ENCODE results near the gene THAP11. TPM values are rescaled to one million over a fixed set of nuclear protein-coding genes. Genes with fewer than 3 reads are reported as not detected.

THAP11 gene
- polyA plus RNA-seq, 3 donors = 17.6 to 84.2 (median 52.5) TPM

GRCh38 chr16:67825119-67825518 lies 17.0 kb upstream of the THAP11 start:
- no peak overlapping the region for H3K4me3 Mint-ChIP-seq
- no peaks in the 10 kb centered on the region for H3K9me3 Mint-ChIP-seq
- no peaks in the 10 kb centered on the region for H3K9me3 ChIP-seq (replicated peaks in 1 of 2; ENCODE audit: control insufficient read depth in 1 of 2, insufficient read depth in 1 of 2, low read length in 2 of 2)
- H3K4me3 ChIP-seq (replicated peaks in 1 of 3; ENCODE audit: low read depth in 2 of 3, low read length in 3 of 3) = no peak overlapping the region
- H3K4me1 Mint-ChIP-seq = no peaks in the 10 kb centered on the region
- peaks cover 25 to 39% of the 10 kb centered on the region in 2 donors for H3K36me3 Mint-ChIP-seq
- H4K20me1 ChIP-seq (ENCODE audit: insufficient read depth, low read length) = no peaks in the 10 kb centered on the region
- peaks cover 34 to 43% of the 10 kb centered on the region in 2 donors for H3K36me3 ChIP-seq (replicated peaks in 1 of 2; ENCODE audit: control insufficient read depth in 1 of 2, insufficient read depth in 2 of 2, low read length in 2 of 2)
- H3K27ac ChIP-seq (ENCODE audit: low read depth in 1 of 2, low read length in 2 of 2) = no peak overlapping the region
- H3K4me2 ChIP-seq (replicated peaks; ENCODE audit: extremely low read depth, low read length, poor library complexity, severe bottlenecking) = no peak overlapping the region
- no peaks in the 10 kb centered on the region for H3K27me3 ChIP-seq (ENCODE audit: control insufficient read depth in 2 of 2, insufficient read depth in 2 of 2, low read length in 2 of 2)
- TF ChIP-seq, protein P1, sequence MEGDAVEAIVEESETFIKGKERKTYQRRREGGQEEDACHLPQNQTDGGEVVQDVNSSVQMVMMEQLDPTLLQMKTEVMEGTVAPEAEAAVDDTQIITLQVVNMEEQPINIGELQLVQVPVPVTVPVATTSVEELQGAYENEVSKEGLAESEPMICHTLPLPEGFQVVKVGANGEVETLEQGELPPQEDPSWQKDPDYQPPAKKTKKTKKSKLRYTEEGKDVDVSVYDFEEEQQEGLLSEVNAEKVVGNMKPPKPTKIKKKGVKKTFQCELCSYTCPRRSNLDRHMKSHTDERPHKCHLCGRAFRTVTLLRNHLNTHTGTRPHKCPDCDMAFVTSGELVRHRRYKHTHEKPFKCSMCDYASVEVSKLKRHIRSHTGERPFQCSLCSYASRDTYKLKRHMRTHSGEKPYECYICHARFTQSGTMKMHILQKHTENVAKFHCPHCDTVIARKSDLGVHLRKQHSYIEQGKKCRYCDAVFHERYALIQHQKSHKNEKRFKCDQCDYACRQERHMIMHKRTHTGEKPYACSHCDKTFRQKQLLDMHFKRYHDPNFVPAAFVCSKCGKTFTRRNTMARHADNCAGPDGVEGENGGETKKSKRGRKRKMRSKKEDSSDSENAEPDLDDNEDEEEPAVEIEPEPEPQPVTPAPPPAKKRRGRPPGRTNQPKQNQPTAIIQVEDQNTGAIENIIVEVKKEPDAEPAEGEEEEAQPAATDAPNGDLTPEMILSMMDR (IDR thresholded peaks at IDR 0.05) = no peak
- H3K27me3 Mint-ChIP-seq (ENCODE audit: low read depth in 3 of 3) = no peaks in the 10 kb centered on the region
- WGBS (ENCODE audit: insufficient coverage) = 97% methylated on average over 7 of the region's 8 CpGs
- intact Hi-C loops (cut with micrococcal nuclease) = loop anchor here in 1 of 2 donors (10.0 kb wide), 1 partner anchor 240 kb away; no protein-coding TSS in a partner anchor
- peak overlapping the region in 2 of 7 donors; percentile 21 to 51 for H3K27ac Mint-ChIP-seq
- no peaks in the 10 kb centered on the region for H3K79me2 ChIP-seq (ENCODE audit: insufficient read depth, low read length)
- no peak overlapping the region for H3K9ac ChIP-seq (ENCODE audit: insufficient read depth, low read length, poor library complexity, severe bottlenecking)
- no peak overlapping the region for H2AFZ ChIP-seq (ENCODE audit: insufficient read depth, low read depth, low read length, poor library complexity, severe bottlenecking)
- no peak for DNase-seq
- no peaks in the 10 kb centered on the region for H3K4me1 ChIP-seq (ENCODE audit: control insufficient read depth in 1 of 2, insufficient read depth in 2 of 2, low read length in 2 of 2)

- no peak overlapping the region for H3K4me3 Mint-ChIP-seq
- Histone ChIP-seq H3K79me2 (ENCODE audit: insufficient read depth, low read length) (no peaks in the 10 kb centered on the region), H4K20me1 (ENCODE audit: insufficient read depth, low read length) (no peaks in the 10 kb centered on the region), H3K4me2 (replicated peaks; ENCODE audit: extremely low read depth, low read length, poor library complexity, severe bottlenecking) (no peak overlapping the region), H3K4me1 (ENCODE audit: control insufficient read depth in 1 of 2, insufficient read depth in 2 of 2, low read length in 2 of 2) (no peaks in the 10 kb centered on the region), H3K27me3 (ENCODE audit: control insufficient read depth in 2 of 2, insufficient read depth in 2 of 2, low read length in 2 of 2) (no peaks in the 10 kb centered on the region), H3K27ac (ENCODE audit: low read depth in 1 of 2, low read length in 2 of 2) (no peak overlapping the region), H3K9ac (ENCODE audit: insufficient read depth, low read length, poor library complexity, severe bottlenecking) (no peak overlapping the region), H3K36me3 (replicated peaks in 1 of 2; ENCODE audit: control insufficient read depth in 1 of 2, insufficient read depth in 2 of 2, low read length in 2 of 2) (peaks cover 42 to 51% of the 10 kb centered on the region in 2 donors), H3K9me3 (replicated peaks in 1 of 2; ENCODE audit: control insufficient read depth in 1 of 2, insufficient read depth in 1 of 2, low read length in 2 of 2) (no peaks in the 10 kb centered on the region), H2AFZ (ENCODE audit: insufficient read depth, low read depth, low read length, poor library complexity, severe bottlenecking) (no peak overlapping the region), H3K4me3 (replicated peaks in 1 of 3; ENCODE audit: low read depth in 2 of 3, low read length in 3 of 3) (no peak overlapping the region)
- no peak for DNase-seq
- TF ChIP-seq, protein P1 (IDR thresholded peaks at IDR 0.05) = no peak
- WGBS (ENCODE audit: insufficient coverage) = 95% methylated on average over 12 of the region's 14 CpGs
- intact Hi-C loops (cut with micrococcal nuclease) = loop anchor here in 1 of 2 donors (10.0 kb wide), 1 partner anchor 239 kb away; no protein-coding TSS in a partner anchor
- H3K27ac Mint-ChIP-seq = peak overlapping the region in 1 of 7 donors; percentile 6
- peaks cover 0 to 2% (median 0%) of the 10 kb centered on the region in 3 donors for H3K27me3 Mint-ChIP-seq (ENCODE audit: low read depth in 3 of 3)
- H3K9me3 Mint-ChIP-seq = no peaks in the 10 kb centered on the region
- no peaks in the 10 kb centered on the region for H3K4me1 Mint-ChIP-seq
- peaks cover 33 to 47% of the 10 kb centered on the region in 2 donors for H3K36me3 Mint-ChIP-seq
Observed at GRCh38 chr16:67825906-67826305, 16.2 kb upstream of the THAP11 start.
